HepG2 (cell line): Measurements from ENCODE around the gene NRL. TPM values are rescaled to one million over a fixed set of nuclear protein-coding genes. Genes with fewer than 3 reads are reported as not detected.

ENCODE experiments used
- ARNT ChIP-seq: fragments of 450-650 bp; IDR thresholded peaks from 2 replicates; pipeline ENCODE4 v1.6.1; 2017
- CBX5 ChIP-seq: sonication (generic); formaldehyde crosslinking; IDR thresholded peaks from 2 replicates; pipeline ENCODE4 v1.4.0; 2020; ENCODE audit warnings: missing genetic modification reagents, borderline replicate concordance
- EEA1 ChIP-seq: sonication (generic); formaldehyde crosslinking; IDR thresholded peaks from 2 replicates; pipeline ENCODE4 v1.5.1; 2020; ENCODE audit warnings: mild to moderate bottlenecking, missing genetic modification reagents, borderline replicate concordance
- GATAD1 ChIP-seq: IDR thresholded peaks from 2 replicates; pipeline ENCODE4 v1.6.1; 2016; ENCODE audit warnings: missing genetic modification reagents, missing compliant biosample characterization
- KDM4B ChIP-seq: sonication (generic); formaldehyde crosslinking; IDR thresholded peaks from 2 replicates; pipeline ENCODE4 v1.4.0; 2020; ENCODE audit warnings: missing genetic modification reagents
- KLF11 ChIP-seq: IDR thresholded peaks from 2 replicates; pipeline ENCODE4 v1.6.1; 2016; ENCODE audit warnings: missing compliant biosample characterization
- MEIS2 ChIP-seq: sonication (generic); formaldehyde crosslinking; IDR thresholded peaks from 2 replicates; pipeline ENCODE4 v1.9.0; 2021; ENCODE audit warnings: mild to moderate bottlenecking, missing genetic modification reagents
- NFYB ChIP-seq: sonication (generic); formaldehyde crosslinking; IDR thresholded peaks from 2 replicates; pipeline ENCODE4 v1.4.0; 2020; ENCODE audit warnings: missing genetic modification reagents
- POGZ ChIP-seq: sonication (generic); formaldehyde crosslinking; IDR thresholded peaks from 2 replicates; pipeline ENCODE4 v1.4.0; 2020; ENCODE audit warnings: mild to moderate bottlenecking, missing genetic modification reagents
- PTBP1 ChIP-seq: fragments of 200-400 bp; formaldehyde crosslinking; IDR thresholded peaks from 2 replicates; pipeline ENCODE4 v1.6.1; 2018; ENCODE audit warnings: low read length, low read depth; ENCODE audit not compliant: poor library complexity, severe bottlenecking
- RBM39 ChIP-seq: fragments of 200-400 bp; formaldehyde crosslinking; IDR thresholded peaks from one replicate; pipeline ENCODE4 v1.6.1; 2018; ENCODE audit warnings: antibody characterized with exemption, mild to moderate bottlenecking, low read depth, low read length; ENCODE audit not compliant: poor library complexity, severe bottlenecking
- SRY ChIP-seq: sonication (generic); formaldehyde crosslinking; IDR thresholded peaks from 2 replicates; pipeline ENCODE4 v1.8.0; 2022; ENCODE audit warnings: mild to moderate bottlenecking, missing genetic modification reagents
- SUZ12 ChIP-seq: fragments of 150-350 bp; IDR thresholded peaks from 2 replicates; pipeline ENCODE4 v1.6.1; 2014; ENCODE audit warnings: low read depth, low read length
- THAP11 ChIP-seq: IDR thresholded peaks from 2 replicates; pipeline ENCODE4 v1.6.1; 2016; ENCODE audit warnings: missing biosample characterization, missing genetic modification reagents
- ZBTB21 ChIP-seq: sonication (generic); formaldehyde crosslinking; IDR thresholded peaks from 2 replicates; pipeline ENCODE4 v1.4.0; 2020; ENCODE audit warnings: missing genetic modification reagents
- ZIK1 ChIP-seq: sonication (generic); formaldehyde crosslinking; IDR thresholded peaks from 2 replicates; pipeline ENCODE4 v1.5.0; 2020; ENCODE audit warnings: mild to moderate bottlenecking, low read depth, missing genetic modification reagents, borderline replicate concordance
- ZNF331 ChIP-seq: sonication (generic); formaldehyde crosslinking; IDR thresholded peaks from 2 replicates; pipeline ENCODE4 v1.4.0; 2020; ENCODE audit warnings: missing genetic modification reagents
- ZNF678 ChIP-seq: sonication (generic); formaldehyde crosslinking; IDR thresholded peaks from 2 replicates; pipeline ENCODE4 v1.4.0; 2020; ENCODE audit warnings: mild to moderate bottlenecking, missing genetic modification reagents
- ZSCAN9 ChIP-seq: IDR thresholded peaks from 2 replicates; pipeline ENCODE4 v1.6.1; 2016; ENCODE audit warnings: borderline replicate concordance
- polyA plus RNA-seq, 8 experiments: library from polyadenylated mRNA; depleted of rRNA in 3 of 8; stranded (reverse) in 7 of 8; unstranded in 1 of 8; fragments of >200 nt; fragmentation: Illumina TruSeq in 4 of 8; extraction: Trizol in 4 of 8; gene quantifications; 2 replicates each; pipeline versions ENCODE4 v1.2.1 to v1.2.3, GENCODE V29; 2011 to 2016; ENCODE audit warnings: low read depth in 4 of 8, missing spikeins in 1 of 8, mixed read lengths in 1 of 8; ENCODE audit not compliant: insufficient read depth in 1 of 8
- total RNA-seq, 5 experiments: library from RNA; depleted of rRNA; stranded (reverse); fragments of >200 nt; fragmentation: Illumina TruSeq; extraction: Trizol; gene quantifications; 2 replicates each; pipeline ENCODE4 v1.2.3, GENCODE V29; 2016; ENCODE audit warnings: low read depth in 1 of 5
- TF ChIP-seq, protein P1 (sequence below): sonication (generic); formaldehyde crosslinking; IDR thresholded peaks from 2 replicates; pipeline ENCODE4 v1.5.1; 2020; ENCODE audit warnings: missing genetic modification reagents, mild to moderate bottlenecking, borderline replicate concordance
- TF ChIP-seq, protein P2 (sequence below): sonication (generic); formaldehyde crosslinking; IDR thresholded peaks from 2 replicates; pipeline ENCODE4 v1.8.1; 2023; ENCODE audit warnings: mild to moderate bottlenecking, missing genetic modification reagents
- TF ChIP-seq, protein P3 (sequence below): IDR thresholded peaks from 2 replicates; pipeline ENCODE4 v1.6.1; 2016; ENCODE audit warnings: missing genetic modification reagents, missing compliant biosample characterization
- TF ChIP-seq, protein P4 (sequence below): sonication (generic); formaldehyde crosslinking; IDR thresholded peaks from 2 replicates; pipeline ENCODE4; 2020; ENCODE audit warnings: missing genetic modification reagents, mild to moderate bottlenecking, borderline replicate concordance

NRL gene
- total and polyA plus RNA-seq, 2 of the 13 experiments (the other 11 are each of a cell fraction or from before 2014, with no cell fraction given) = 2.5 to 4.7 TPM

GRCh38 chr14:24146453-24146977 is 31.8 kb upstream of the NRL start, which contains the start of gene PSME2 (continued):
- TF ChIP-seq GATAD1 (CRISPR knock-in tag) = peak; percentile 54; the same call in 1 of the 2 replicates
- TF ChIP-seq POGZ (CRISPR knock-in tag) = peak; percentile 84
- TF ChIP-seq NFYB (CRISPR knock-in tag) = peak; percentile 61
- peak; percentile 76 for TF ChIP-seq ZNF331 (CRISPR knock-in tag)
- TF ChIP-seq EEA1 (CRISPR knock-in tag) = peak; percentile 91
- TF ChIP-seq ZIK1 (CRISPR knock-in tag) = peak; percentile 81
- no peak for TF ChIP-seq ARNT
- peak; percentile 71; the same call in 1 of the 2 replicates for TF ChIP-seq MEIS2 (CRISPR knock-in tag)
- TF ChIP-seq THAP11 (CRISPR knock-in tag) = peak; percentile 64; the same call in 1 of the 2 replicates
- peak; percentile 54; the same call in 1 of the 2 replicates for TF ChIP-seq ZNF678
- TF ChIP-seq PTBP1 = peak; percentile 90
- TF ChIP-seq, protein P1, sequence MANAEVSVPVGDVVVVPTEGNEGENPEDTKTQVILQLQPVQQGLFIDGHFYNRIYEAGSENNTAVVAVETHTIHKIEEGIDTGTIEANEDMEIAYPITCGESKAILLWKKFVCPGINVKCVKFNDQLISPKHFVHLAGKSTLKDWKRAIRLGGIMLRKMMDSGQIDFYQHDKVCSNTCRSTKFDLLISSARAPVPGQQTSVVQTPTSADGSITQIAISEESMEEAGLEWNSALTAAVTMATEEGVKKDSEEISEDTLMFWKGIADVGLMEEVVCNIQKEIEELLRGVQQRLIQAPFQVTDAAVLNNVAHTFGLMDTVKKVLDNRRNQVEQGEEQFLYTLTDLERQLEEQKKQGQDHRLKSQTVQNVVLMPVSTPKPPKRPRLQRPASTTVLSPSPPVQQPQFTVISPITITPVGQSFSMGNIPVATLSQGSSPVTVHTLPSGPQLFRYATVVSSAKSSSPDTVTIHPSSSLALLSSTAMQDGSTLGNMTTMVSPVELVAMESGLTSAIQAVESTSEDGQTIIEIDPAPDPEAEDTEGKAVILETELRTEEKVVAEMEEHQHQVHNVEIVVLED (CRISPR knock-in tag) = no peak; the same call in none of the 2 replicates
- peak; percentile 20; the same call in 1 of the 2 replicates for TF ChIP-seq KDM4B (CRISPR knock-in tag)
- TF ChIP-seq ZSCAN9 = peak; percentile 50; the same call in 1 of the 2 replicates
- no peak for TF ChIP-seq SRY (CRISPR knock-in tag)
- TF ChIP-seq SUZ12 = no peak
- peak; percentile 45; the same call in 1 of the 2 replicates for TF ChIP-seq KLF11 (CRISPR knock-in tag)
- TF ChIP-seq, protein P2, sequence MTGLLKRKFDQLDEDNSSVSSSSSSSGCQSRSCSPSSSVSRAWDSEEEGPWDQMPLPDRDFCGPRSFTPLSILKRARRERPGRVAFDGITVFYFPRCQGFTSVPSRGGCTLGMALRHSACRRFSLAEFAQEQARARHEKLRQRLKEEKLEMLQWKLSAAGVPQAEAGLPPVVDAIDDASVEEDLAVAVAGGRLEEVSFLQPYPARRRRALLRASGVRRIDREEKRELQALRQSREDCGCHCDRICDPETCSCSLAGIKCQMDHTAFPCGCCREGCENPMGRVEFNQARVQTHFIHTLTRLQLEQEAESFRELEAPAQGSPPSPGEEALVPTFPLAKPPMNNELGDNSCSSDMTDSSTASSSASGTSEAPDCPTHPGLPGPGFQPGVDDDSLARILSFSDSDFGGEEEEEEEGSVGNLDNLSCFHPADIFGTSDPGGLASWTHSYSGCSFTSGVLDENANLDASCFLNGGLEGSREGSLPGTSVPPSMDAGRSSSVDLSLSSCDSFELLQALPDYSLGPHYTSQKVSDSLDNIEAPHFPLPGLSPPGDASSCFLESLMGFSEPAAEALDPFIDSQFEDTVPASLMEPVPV (CRISPR knock-in tag) = peak; percentile 52; the same call in 1 of the 2 replicates
- TF ChIP-seq, protein P3, sequence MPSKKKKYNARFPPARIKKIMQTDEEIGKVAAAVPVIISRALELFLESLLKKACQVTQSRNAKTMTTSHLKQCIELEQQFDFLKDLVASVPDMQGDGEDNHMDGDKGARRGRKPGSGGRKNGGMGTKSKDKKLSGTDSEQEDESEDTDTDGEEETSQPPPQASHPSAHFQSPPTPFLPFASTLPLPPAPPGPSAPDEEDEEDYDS (CRISPR knock-in tag) = peak; percentile 94
- TF ChIP-seq, protein P4, sequence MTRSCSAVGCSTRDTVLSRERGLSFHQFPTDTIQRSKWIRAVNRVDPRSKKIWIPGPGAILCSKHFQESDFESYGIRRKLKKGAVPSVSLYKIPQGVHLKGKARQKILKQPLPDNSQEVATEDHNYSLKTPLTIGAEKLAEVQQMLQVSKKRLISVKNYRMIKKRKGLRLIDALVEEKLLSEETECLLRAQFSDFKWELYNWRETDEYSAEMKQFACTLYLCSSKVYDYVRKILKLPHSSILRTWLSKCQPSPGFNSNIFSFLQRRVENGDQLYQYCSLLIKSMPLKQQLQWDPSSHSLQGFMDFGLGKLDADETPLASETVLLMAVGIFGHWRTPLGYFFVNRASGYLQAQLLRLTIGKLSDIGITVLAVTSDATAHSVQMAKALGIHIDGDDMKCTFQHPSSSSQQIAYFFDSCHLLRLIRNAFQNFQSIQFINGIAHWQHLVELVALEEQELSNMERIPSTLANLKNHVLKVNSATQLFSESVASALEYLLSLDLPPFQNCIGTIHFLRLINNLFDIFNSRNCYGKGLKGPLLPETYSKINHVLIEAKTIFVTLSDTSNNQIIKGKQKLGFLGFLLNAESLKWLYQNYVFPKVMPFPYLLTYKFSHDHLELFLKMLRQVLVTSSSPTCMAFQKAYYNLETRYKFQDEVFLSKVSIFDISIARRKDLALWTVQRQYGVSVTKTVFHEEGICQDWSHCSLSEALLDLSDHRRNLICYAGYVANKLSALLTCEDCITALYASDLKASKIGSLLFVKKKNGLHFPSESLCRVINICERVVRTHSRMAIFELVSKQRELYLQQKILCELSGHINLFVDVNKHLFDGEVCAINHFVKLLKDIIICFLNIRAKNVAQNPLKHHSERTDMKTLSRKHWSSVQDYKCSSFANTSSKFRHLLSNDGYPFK (CRISPR knock-in tag) = peak; percentile 89; the same call in 1 of the 2 replicates
- no peak; the same call in 1 of the 2 replicates for TF ChIP-seq CBX5 (CRISPR knock-in tag)
- 0 out of 2 replicates have a peak, but pooled peaks have one; percentile 7 for TF ChIP-seq ZBTB21 (CRISPR knock-in tag)
- TF ChIP-seq RBM39 = peak; percentile 80
